Liver (tissue), 9 donors: Measurements from ENCODE around the gene RAP1GAP2. TPM values are rescaled to one million over a fixed set of nuclear protein-coding genes. Genes with fewer than 3 reads are reported as not detected.
"Not testable (repeated sequence)": the region's sequence is repeated elsewhere in the genome, so short reads cannot be mapped to it uniquely, and the experiment has no call there.

Source experiments
- DNase-seq: peaks from one replicate; pipeline ENCODE4 v3.0.0-alpha.2; 2017; ENCODE audit warnings: low spot score
- H3K27ac ChIP-seq, 2 donors: one replicate each; pipeline ENCODE4 v1.7.0; 2013; ENCODE audit warnings: inconsistent platforms in 2 of 2, low read length in 2 of 2, control low read depth in 1 of 2, low read depth in 1 of 2, mild to moderate bottlenecking in 1 of 2
- H3K27me3 ChIP-seq, 4 donors: one replicate each; pipeline versions ENCODE4 v1.6.1 to v1.7.0; 2013; ENCODE audit warnings: low read length in 3 of 4, inconsistent platforms in 1 of 4, mild to moderate bottlenecking in 1 of 4, moderate library complexity in 1 of 4; ENCODE audit not compliant: control insufficient read depth in 4 of 4, insufficient read depth in 4 of 4
- H3K36me3 ChIP-seq, 4 donors: one replicate each; pipeline versions ENCODE4 v1.6.1 to v1.7.0; 2013; ENCODE audit warnings: low read length in 3 of 4, mild to moderate bottlenecking in 3 of 4, low read depth in 1 of 4, moderate library complexity in 1 of 4; ENCODE audit not compliant: control insufficient read depth in 4 of 4, insufficient read depth in 3 of 4
- H3K4me1 ChIP-seq, 4 donors: one replicate each; pipeline versions ENCODE4 v1.6.1 to v1.7.0; 2013; ENCODE audit warnings: low read length in 3 of 4, mild to moderate bottlenecking in 3 of 4, moderate library complexity in 1 of 4; ENCODE audit not compliant: control insufficient read depth in 4 of 4, insufficient read depth in 4 of 4
- H3K4me3 ChIP-seq, 3 donors: one replicate each; pipeline versions ENCODE4 v1.6.1 to v1.7.0; 2013; ENCODE audit warnings: low read length in 3 of 3, control low read depth in 1 of 3, low read depth in 1 of 3, mild to moderate bottlenecking in 1 of 3
- H3K9ac ChIP-seq, 2 donors: one replicate each; pipeline ENCODE4 v1.7.0; 2013; ENCODE audit warnings: low read length in 2 of 2, mild to moderate bottlenecking in 2 of 2, moderate library complexity in 2 of 2, control low read depth in 1 of 2, low read depth in 1 of 2
- H3K9me3 ChIP-seq, 4 donors: one replicate each; pipeline versions ENCODE4 v1.6.1 to v1.7.0; 2013; ENCODE audit warnings: low read length in 3 of 4; ENCODE audit not compliant: control insufficient read depth in 4 of 4
- FOXA1 ChIP-seq: IDR thresholded peaks from 2 replicates; pipeline ENCODE4 v1.6.1; 2016; ENCODE audit warnings: antibody characterized with exemption
- GABPA ChIP-seq, 2 donors: IDR thresholded peaks in 1 of 2; conservative IDR thresholded peaks in 1 of 2; 2 replicates each; pipeline ENCODE4 v1.6.1; 2016; ENCODE audit warnings: antibody characterized with exemption in 2 of 2, mild to moderate bottlenecking in 1 of 2, moderate library complexity in 1 of 2
- HNF4A ChIP-seq, 2 donors: conservative IDR thresholded peaks; 2 replicates each; pipeline ENCODE4 v1.6.1; 2016; ENCODE audit warnings: antibody characterized with exemption in 2 of 2, mild to moderate bottlenecking in 2 of 2
- HNF4G ChIP-seq: IDR thresholded peaks from 2 replicates; pipeline ENCODE4 v1.6.1; 2016; ENCODE audit warnings: antibody characterized with exemption
- JUND ChIP-seq, 2 donors: IDR thresholded peaks; 2 replicates each; pipeline ENCODE4 v1.6.1; 2016; ENCODE audit warnings: antibody characterized with exemption in 2 of 2
- NR2F2 ChIP-seq: IDR thresholded peaks from 2 replicates; pipeline ENCODE4 v1.6.1; 2016; ENCODE audit warnings: antibody characterized with exemption
- RAD21 ChIP-seq, 2 donors: IDR thresholded peaks; 2 replicates each; pipeline ENCODE4 v1.6.1; 2016; ENCODE audit warnings: antibody characterized with exemption in 2 of 2, mild to moderate bottlenecking in 2 of 2
- SP1 ChIP-seq: IDR thresholded peaks from 2 replicates; pipeline ENCODE4 v1.6.1; 2018; ENCODE audit warnings: antibody characterized with exemption, mild to moderate bottlenecking
- TAF1 ChIP-seq: conservative IDR thresholded peaks from 2 replicates; pipeline ENCODE4 v1.6.1; 2016; ENCODE audit warnings: antibody characterized with exemption, mild to moderate bottlenecking
- YY1 ChIP-seq: IDR thresholded peaks from 2 replicates; pipeline ENCODE4 v1.6.1; 2016; ENCODE audit warnings: antibody characterized with exemption, mild to moderate bottlenecking
- WGBS: extraction: QIAGEN DNeasy Blood & Tissue Kit; methylation state at CpG from one replicate; pipeline ENCODE4 v1.1.7; 2013; 5-methylcytosine and 5-hydroxymethylcytosine counted together
- polyA plus RNA-seq, 2 donors: library from polyadenylated mRNA; stranded (reverse) in 1 of 2; unstranded in 1 of 2; fragments of 200-250 nt in 1 of 2; fragments of >200 nt in 1 of 2; fragmentation: Nextera tagmentation in 1 of 2; extraction: Ambion mirVana in 1 of 2; gene quantifications; one replicate each; pipeline versions ENCODE4 v1.2.1 to v1.2.3, GENCODE V29; 2013 to 2015
- total RNA-seq, 2 donors: library from RNA; depleted of rRNA; stranded (reverse); fragments of >200 nt; gene quantifications; one replicate each; pipeline ENCODE4 v1.2.3, GENCODE V29; 2014
- TF ChIP-seq, protein P1 (sequence below): fragments of 150-350 bp; IDR thresholded peaks from 2 replicates; pipeline ENCODE4 v1.5.1; 2017; ENCODE audit warnings: improper control_type of control experiment, low read depth, low read length; ENCODE audit not compliant: missing input control
- TF ChIP-seq, protein P2 (sequence below): IDR thresholded peaks from 2 replicates; pipeline ENCODE4 v1.6.1; 2016; ENCODE audit warnings: antibody characterized with exemption
- TF ChIP-seq, protein P3 (sequence below): IDR thresholded peaks from 2 replicates; pipeline ENCODE4 v1.6.1; 2016; ENCODE audit warnings: antibody characterized with exemption, mild to moderate bottlenecking
- TF ChIP-seq, protein P4 (sequence below): IDR thresholded peaks from 2 replicates; pipeline ENCODE4 v1.6.1; 2016; ENCODE audit warnings: antibody characterized with exemption
- TF ChIP-seq, protein P5 (sequence below): IDR thresholded peaks from 2 replicates; pipeline ENCODE4 v1.6.1; 2016; ENCODE audit warnings: antibody characterized with exemption
- donor health status: healthy.
- donor health status: healthy.
- donor health status: healthy.
- donor health status: healthy.
- donor health status: healthy.

RAP1GAP2 gene
- total and polyA plus RNA-seq, 4 donors, result 0.56 to 1.7 (median 1.1) TPM

DNA sequence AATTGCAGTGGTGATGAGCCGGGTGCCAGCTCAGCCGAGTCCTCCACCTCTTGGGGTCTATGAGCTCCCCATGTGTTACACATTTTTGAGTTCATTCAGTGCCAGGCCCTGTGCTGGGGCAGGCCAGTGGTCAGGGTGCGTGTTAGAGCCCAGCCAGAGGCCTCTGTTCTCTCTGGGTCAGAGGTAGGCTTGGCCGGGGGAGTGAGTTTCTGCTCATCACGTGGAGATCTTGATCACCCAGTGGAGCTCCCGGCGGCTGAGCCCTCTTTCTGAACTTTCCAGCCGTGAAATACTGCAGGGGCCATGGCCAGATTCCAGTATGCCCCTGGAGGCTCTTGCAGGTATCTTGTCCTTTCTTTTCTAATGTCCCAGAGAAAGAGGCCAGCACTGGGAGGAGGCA is 93.0 kb downstream of the RAP1GAP2 start:
- no peaks in the 10 kb centered on the region for H3K27me3 ChIP-seq
- WGBS, result 83% methylated on average over 8 of the region's 8 CpGs
- no peaks in the 10 kb centered on the region for H3K36me3 ChIP-seq
- H3K27ac ChIP-seq, result no peak overlapping the region
- DNase-seq, result no peak
- TF ChIP-seq SP1 (no peak), JUND (IDR thresholded peaks at IDR 0.05) (no peak), TAF1 (no peak), RAD21 (IDR thresholded peaks at IDR 0.05) (no peak), HNF4G (no peak), NR2F2 (no peak), GABPA (IDR thresholded peaks at IDR 0.05 in 1 of 2, conservative IDR thresholded peaks at IDR 0.05 in 1 of 2) (no peak)
- no peak overlapping the region for H3K4me3 ChIP-seq
- H3K9me3 ChIP-seq, result no peaks in the 10 kb centered on the region
- H3K9ac ChIP-seq, result no peak overlapping the region
- H3K4me1 ChIP-seq, result no peaks in the 10 kb centered on the region

DNA sequence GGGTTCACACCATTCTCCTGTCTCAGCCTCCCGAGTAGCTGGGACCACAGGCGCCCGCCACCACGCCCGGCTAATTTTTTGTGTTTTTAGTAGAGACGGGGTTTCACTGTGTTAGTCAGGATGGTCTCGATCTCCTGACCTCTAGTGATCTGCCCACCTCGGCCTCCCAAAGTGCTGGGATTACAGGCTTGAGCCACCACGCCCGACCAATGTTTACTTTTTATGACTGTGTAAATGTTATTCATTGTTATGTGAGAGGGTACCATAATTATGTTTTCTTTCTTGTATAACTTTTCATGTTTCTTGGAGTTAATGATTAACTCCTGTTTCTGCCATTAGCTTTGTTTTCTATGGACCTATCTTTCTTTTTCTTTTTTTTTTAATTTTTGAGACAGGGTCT is 94.5 kb downstream of the RAP1GAP2 start:
- not testable (repeated sequence) for H3K4me3 ChIP-seq, H3K4me1 ChIP-seq, H3K27ac ChIP-seq, H3K36me3 ChIP-seq, H3K9me3 ChIP-seq, DNase-seq, H3K9ac ChIP-seq, H3K27me3 ChIP-seq
- 62% methylated on average over 10 of the region's 10 CpGs for WGBS

DNA sequence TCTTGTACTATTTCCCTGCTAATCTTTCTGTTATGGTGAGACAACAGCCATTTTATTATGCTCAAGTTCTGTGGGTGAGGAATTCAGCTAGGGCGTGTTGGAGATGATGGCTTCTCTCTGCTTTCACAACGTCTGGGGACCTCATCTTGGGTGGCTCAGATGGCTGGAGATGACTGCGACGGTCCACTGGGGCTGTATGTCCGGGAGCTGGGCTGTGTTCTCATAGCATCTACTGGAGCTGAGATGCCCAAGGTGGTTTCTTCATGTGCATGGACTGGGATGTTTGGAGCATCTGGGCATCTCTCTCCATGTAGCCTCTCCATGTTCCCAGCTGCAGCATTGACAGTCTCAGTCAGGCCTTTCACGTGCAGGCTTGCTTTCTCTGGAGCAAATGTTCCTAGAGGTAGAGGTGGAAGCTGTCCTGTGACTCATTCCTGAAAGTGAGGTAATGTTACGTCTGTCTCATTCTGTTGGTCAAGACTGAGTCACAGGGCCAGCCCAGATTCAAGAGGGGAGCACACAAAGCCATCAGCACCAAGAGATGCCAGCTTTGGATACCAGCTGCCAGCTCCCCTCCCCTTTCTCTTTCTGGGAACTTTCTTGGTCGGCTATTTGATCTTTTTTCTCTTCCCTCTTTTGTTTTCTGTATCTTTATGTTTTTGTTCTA is 96.2 kb downstream of the RAP1GAP2 start:
- Histone ChIP-seq H3K4me3 (no peak overlapping the region), H3K9me3 (no peaks in the 10 kb centered on the region), H3K9ac (no peak overlapping the region), H3K36me3 (no peaks in the 10 kb centered on the region), H3K27ac (no peak overlapping the region), H3K4me1 (no peaks in the 10 kb centered on the region), H3K27me3 (no peaks in the 10 kb centered on the region)
- 79% methylated on average over 8 of the region's 8 CpGs for WGBS
- DNase-seq, result no peak
- TF ChIP-seq FOXA1, result no peak

DNA sequence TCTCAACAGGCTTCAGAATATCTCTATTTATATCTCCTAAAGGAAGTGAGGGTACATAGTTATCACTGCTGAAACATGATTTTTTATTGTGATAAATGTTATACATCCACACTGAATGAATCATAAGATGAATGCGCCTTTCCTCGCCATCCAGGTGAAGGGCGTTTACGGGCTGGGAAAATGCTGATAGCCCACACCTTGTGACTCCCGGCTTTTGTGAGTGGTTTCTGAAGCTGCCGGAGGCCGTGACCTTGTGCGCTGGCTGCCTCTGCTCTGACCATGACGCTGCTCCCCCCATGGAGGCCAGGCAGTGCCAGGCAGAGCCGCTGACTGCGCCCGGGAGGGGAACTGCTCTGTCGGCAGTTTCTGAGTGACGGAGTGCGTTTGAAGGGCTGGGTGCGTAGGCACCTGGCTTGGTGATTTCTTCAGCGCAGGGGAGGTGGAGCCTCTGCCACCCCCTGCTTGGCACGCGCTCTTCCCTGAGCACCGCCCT is 97.2 kb downstream of the RAP1GAP2 start:
- WGBS, result 87% methylated on average over 20 of the region's 20 CpGs
- H3K27me3 ChIP-seq, result no peaks in the 10 kb centered on the region
- no peak overlapping the region for H3K4me3 ChIP-seq
- H3K4me1 ChIP-seq, result no peaks in the 10 kb centered on the region
- no peaks in the 10 kb centered on the region for H3K36me3 ChIP-seq
- H3K27ac ChIP-seq, result no peak overlapping the region
- no peak overlapping the region for H3K9ac ChIP-seq
- DNase-seq, result no peak
- no peaks in the 10 kb centered on the region for H3K9me3 ChIP-seq
- no peak for TF ChIP-seq SP1
- TF ChIP-seq YY1, result no peak
- TF ChIP-seq, protein P1, sequence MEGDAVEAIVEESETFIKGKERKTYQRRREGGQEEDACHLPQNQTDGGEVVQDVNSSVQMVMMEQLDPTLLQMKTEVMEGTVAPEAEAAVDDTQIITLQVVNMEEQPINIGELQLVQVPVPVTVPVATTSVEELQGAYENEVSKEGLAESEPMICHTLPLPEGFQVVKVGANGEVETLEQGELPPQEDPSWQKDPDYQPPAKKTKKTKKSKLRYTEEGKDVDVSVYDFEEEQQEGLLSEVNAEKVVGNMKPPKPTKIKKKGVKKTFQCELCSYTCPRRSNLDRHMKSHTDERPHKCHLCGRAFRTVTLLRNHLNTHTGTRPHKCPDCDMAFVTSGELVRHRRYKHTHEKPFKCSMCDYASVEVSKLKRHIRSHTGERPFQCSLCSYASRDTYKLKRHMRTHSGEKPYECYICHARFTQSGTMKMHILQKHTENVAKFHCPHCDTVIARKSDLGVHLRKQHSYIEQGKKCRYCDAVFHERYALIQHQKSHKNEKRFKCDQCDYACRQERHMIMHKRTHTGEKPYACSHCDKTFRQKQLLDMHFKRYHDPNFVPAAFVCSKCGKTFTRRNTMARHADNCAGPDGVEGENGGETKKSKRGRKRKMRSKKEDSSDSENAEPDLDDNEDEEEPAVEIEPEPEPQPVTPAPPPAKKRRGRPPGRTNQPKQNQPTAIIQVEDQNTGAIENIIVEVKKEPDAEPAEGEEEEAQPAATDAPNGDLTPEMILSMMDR, result no peak
- no peak for TF ChIP-seq TAF1
- TF ChIP-seq, protein P2, sequence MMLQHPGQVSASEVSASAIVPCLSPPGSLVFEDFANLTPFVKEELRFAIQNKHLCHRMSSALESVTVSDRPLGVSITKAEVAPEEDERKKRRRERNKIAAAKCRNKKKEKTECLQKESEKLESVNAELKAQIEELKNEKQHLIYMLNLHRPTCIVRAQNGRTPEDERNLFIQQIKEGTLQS, result no peak
- no peak for TF ChIP-seq JUND (IDR thresholded peaks at IDR 0.05)
- no peak for TF ChIP-seq GABPA (IDR thresholded peaks at IDR 0.05 in 1 of 2, conservative IDR thresholded peaks at IDR 0.05 in 1 of 2)
- TF ChIP-seq HNF4A (conservative IDR thresholded peaks at IDR 0.05), result no peak
- TF ChIP-seq, protein P3, sequence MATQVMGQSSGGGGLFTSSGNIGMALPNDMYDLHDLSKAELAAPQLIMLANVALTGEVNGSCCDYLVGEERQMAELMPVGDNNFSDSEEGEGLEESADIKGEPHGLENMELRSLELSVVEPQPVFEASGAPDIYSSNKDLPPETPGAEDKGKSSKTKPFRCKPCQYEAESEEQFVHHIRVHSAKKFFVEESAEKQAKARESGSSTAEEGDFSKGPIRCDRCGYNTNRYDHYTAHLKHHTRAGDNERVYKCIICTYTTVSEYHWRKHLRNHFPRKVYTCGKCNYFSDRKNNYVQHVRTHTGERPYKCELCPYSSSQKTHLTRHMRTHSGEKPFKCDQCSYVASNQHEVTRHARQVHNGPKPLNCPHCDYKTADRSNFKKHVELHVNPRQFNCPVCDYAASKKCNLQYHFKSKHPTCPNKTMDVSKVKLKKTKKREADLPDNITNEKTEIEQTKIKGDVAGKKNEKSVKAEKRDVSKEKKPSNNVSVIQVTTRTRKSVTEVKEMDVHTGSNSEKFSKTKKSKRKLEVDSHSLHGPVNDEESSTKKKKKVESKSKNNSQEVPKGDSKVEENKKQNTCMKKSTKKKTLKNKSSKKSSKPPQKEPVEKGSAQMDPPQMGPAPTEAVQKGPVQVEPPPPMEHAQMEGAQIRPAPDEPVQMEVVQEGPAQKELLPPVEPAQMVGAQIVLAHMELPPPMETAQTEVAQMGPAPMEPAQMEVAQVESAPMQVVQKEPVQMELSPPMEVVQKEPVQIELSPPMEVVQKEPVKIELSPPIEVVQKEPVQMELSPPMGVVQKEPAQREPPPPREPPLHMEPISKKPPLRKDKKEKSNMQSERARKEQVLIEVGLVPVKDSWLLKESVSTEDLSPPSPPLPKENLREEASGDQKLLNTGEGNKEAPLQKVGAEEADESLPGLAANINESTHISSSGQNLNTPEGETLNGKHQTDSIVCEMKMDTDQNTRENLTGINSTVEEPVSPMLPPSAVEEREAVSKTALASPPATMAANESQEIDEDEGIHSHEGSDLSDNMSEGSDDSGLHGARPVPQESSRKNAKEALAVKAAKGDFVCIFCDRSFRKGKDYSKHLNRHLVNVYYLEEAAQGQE, result no peak
- no peak for TF ChIP-seq NR2F2
- TF ChIP-seq, protein P4, sequence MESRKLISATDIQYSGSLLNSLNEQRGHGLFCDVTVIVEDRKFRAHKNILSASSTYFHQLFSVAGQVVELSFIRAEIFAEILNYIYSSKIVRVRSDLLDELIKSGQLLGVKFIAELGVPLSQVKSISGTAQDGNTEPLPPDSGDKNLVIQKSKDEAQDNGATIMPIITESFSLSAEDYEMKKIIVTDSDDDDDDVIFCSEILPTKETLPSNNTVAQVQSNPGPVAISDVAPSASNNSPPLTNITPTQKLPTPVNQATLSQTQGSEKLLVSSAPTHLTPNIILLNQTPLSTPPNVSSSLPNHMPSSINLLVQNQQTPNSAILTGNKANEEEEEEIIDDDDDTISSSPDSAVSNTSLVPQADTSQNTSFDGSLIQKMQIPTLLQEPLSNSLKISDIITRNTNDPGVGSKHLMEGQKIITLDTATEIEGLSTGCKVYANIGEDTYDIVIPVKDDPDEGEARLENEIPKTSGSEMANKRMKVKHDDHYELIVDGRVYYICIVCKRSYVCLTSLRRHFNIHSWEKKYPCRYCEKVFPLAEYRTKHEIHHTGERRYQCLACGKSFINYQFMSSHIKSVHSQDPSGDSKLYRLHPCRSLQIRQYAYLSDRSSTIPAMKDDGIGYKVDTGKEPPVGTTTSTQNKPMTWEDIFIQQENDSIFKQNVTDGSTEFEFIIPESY, result no peak
- TF ChIP-seq FOXA1, result no peak
- TF ChIP-seq, protein P5, sequence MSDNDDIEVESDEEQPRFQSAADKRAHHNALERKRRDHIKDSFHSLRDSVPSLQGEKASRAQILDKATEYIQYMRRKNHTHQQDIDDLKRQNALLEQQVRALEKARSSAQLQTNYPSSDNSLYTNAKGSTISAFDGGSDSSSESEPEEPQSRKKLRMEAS, result no peak
- no peak for TF ChIP-seq RAD21 (IDR thresholded peaks at IDR 0.05)
